GM12872 (cell line): ENCODE measurements around the gene CDY1.
"Not testable (repeated sequence)": the region's sequence is repeated elsewhere in the genome, so short reads cannot be mapped to it uniquely, and the experiment has no call there.

Experiments
- TF ChIP-seq, protein P1 (sequence below): IDR thresholded peaks from 3 replicates; pipeline ENCODE4 v1.5.1; 2011; ENCODE audit warnings: low read depth, mild to moderate bottlenecking, low read length, moderate library complexity; ENCODE audit not compliant: insufficient read depth

Gene CDY1

DNA sequence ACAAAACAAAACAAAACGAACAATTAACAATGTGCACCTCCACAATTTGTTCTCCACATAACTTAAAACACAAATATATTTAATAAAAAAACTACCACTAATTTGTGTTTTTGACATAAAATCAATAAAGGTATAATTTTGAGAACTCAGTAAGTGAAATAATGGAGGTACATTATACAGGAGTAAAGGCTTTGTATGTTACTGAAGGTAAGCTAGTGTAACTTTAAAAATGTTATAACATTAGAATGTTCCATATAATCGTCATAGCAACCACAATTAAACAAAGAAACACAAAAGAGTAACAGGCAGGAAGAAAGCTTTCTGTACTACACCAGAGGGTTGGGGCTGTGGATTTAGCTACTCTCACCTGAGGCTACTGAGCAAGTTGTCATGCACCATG is at the start of gene CDY1:
CDY1 (plus strand) TSS at position 301 of the 400 bp plus-strand sequence. CDS start 326 bp downstream, outside the sequence.
- TF ChIP-seq, protein P1, sequence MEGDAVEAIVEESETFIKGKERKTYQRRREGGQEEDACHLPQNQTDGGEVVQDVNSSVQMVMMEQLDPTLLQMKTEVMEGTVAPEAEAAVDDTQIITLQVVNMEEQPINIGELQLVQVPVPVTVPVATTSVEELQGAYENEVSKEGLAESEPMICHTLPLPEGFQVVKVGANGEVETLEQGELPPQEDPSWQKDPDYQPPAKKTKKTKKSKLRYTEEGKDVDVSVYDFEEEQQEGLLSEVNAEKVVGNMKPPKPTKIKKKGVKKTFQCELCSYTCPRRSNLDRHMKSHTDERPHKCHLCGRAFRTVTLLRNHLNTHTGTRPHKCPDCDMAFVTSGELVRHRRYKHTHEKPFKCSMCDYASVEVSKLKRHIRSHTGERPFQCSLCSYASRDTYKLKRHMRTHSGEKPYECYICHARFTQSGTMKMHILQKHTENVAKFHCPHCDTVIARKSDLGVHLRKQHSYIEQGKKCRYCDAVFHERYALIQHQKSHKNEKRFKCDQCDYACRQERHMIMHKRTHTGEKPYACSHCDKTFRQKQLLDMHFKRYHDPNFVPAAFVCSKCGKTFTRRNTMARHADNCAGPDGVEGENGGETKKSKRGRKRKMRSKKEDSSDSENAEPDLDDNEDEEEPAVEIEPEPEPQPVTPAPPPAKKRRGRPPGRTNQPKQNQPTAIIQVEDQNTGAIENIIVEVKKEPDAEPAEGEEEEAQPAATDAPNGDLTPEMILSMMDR: not testable (repeated sequence)
